Measurements from ENCODE around the gene PARD3.

GRCh38 chr10:34648919-34649318, 166.2 kb downstream of the PARD3 start:
- TF ChIP-seq, protein P1, sequence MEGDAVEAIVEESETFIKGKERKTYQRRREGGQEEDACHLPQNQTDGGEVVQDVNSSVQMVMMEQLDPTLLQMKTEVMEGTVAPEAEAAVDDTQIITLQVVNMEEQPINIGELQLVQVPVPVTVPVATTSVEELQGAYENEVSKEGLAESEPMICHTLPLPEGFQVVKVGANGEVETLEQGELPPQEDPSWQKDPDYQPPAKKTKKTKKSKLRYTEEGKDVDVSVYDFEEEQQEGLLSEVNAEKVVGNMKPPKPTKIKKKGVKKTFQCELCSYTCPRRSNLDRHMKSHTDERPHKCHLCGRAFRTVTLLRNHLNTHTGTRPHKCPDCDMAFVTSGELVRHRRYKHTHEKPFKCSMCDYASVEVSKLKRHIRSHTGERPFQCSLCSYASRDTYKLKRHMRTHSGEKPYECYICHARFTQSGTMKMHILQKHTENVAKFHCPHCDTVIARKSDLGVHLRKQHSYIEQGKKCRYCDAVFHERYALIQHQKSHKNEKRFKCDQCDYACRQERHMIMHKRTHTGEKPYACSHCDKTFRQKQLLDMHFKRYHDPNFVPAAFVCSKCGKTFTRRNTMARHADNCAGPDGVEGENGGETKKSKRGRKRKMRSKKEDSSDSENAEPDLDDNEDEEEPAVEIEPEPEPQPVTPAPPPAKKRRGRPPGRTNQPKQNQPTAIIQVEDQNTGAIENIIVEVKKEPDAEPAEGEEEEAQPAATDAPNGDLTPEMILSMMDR (IDR thresholded peaks at IDR 0.05) = no peak
- TF ChIP-seq RARB (CRISPR knock-in tag; IDR thresholded peaks at IDR 0.05) (no peak), ZFP36 (IDR thresholded peaks at IDR 0.05; ENCODE audit: borderline replicate concordance, partially characterized antibody) (no peak), HOXA7 (CRISPR knock-in tag; IDR thresholded peaks at IDR 0.05) (no peak), EP300 (IDR thresholded peaks at IDR 0.05) (no peak)

Data from A549 (cell line).